Frontal cortex (tissue), 4 donors: Measurements from ENCODE around the gene TUBB4A. TPM values are rescaled to one million over a fixed set of nuclear protein-coding genes. Genes with fewer than 3 reads are reported as not detected.
"Not testable (repeated sequence)": the region's sequence is repeated elsewhere in the genome, so short reads cannot be mapped to it uniquely, and the experiment has no call there.

Experiments
- DNase-seq, 2 donors: peaks; one replicate each; pipeline ENCODE4 v3.0.0; 2012; ENCODE audit warnings: low spot score in 2 of 2
- FAIRE-seq: peaks from 2 replicates; lab custom pipeline; 2012; peaks lifted over from hg19 to GRCh38; lab: Jason Lieb, UNC
- total RNA-seq: library from RNA; depleted of rRNA; stranded (reverse); fragments of >200 nt; gene quantifications from one replicate; pipeline ENCODE4 v1.2.3, GENCODE V29; 2014
- donor health status: control.
- donor health status: control.
- donor health status: control.

Gene TUBB4A
- total RNA-seq, 1 donor from 2014 or later: 106 TPM

DNA sequence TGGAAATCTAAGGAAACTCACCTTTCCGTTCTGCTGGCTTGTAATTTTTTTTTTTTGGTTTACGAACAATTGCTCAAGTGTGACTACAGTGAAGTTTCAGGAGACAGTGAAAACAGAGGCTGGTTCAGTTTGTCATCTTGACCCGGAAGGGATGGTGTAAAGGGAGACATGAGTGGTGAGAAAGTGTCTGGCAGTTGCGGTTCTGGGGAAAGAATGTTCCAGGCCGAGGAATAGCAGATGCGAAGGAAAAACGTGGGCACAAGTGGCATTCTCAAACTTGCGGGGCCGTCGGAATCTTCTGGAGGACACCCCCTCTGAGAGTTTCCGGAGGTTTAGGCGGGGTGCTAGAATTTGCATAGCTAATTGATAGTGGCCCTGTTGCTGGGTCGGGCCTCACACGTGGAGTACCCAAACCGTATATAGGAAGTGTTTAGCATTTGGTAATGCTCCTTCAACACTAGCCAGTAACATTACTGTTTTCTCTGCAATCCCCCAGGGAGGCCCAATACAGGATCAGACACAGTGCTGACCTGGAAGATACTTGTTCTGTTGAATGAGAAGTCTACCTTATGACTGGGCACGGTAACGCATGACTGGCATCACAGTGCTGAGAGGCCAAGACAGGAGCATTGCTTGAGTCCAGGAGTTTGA lies 25.9 kb upstream of the TUBB4A start:
- no peak for FAIRE-seq
- DNase-seq: no peak

DNA sequence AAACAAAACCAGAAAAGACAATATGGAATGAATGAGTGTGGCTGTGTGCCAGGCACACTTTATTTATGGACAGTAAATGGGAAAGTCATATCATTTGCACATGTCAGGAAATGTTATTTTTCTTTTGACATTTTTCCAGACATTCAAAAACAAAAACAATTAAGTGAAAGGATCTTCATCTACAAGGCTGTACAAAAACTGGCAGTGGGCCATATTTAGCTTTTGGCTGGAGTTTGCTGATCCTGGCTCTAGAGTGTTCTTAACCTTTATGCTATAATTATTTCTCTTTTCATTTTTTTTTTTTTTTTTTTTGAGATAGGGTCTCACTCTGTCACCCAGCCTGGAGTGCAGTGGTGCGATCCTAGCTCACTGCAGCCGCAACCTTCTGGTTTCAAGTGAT lies 22.2 kb upstream of the TUBB4A start:
- no peak for FAIRE-seq
- no peak for DNase-seq

DNA sequence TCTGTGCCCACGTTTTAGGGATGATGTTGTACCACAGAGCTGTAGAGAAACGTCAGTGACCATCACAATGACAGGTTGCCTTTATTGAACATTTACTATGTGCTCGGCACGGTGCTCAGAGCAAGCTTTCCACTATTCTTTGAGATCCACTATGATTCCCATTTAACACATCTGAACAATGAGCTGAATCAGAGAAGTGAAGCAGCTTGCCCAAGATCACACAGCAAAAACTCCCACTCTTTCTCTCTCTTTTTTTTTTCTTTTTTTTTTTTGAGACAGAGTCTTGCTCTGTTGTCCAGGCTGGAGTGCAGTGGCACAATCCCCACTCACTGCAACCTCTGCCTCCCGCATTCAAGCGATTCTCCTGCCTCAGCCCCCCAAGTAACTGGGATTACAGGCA lies 20.6 kb upstream of the TUBB4A start:
- FAIRE-seq (no peak), DNase-seq (no peak)

DNA sequence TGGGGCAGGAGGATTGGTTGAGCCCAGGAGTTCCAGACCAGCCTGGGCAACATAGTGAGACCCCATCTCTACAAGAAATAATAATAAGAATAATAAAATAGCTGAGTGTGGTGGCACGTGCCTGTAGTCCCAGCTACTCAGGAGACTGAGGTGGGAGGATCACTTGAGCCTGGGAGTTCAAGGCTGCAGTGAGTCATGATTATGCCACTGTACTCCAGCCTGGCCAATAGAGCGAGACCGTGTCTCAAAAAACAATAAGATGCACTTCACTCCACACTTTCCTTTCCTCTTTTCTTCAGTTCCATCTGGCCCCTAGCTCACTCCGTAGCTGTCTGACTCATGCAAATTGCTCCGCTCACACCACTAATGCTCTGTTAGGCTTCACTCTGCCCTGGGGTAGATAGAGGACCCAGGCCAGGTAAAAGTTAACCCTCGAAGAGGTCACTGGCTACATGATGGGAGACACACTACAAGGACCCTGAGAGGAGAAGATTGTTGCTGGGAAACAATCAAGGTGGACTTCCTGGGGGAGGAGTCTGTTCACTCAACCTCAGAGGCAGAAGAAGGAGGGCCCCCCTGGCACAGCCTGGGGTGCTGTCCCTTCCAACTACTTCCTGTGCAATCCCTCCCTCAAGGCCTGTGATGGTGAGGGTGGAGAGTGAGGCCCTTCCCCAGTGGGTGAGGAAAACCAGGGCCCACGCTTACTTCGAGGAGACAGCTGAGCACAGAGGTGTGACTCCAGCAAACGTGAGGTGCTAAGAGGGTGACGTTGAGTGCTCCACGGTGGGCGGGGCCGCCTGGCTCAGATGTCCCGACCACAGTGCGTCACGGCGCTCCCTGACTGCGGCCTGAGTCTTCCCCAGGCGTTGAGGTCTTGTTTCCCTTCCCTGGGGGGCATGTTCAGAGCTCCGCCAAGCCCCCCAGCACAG lies 19.9 kb upstream of the TUBB4A start:
- DNase-seq: no peak
- FAIRE-seq: no peak

DNA sequence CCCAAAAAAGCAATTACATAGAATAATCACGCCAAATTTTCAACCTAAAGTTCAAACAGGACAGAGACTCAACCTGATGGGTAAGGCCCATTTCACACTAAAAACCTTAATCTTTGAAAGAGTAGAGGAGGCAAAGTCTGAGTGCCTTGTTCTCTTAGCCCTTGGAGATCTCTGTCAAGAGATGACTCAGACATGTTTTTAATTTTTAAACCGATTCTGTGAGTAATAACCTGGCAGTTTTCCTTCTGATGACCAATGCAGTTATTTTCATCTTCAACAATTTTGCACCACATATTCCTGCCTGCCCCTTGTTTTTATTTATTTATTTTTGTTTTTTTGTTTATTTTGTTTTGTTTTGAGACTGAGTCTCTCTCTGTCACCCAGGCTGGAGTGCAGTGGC lies 17.2 kb upstream of the TUBB4A start:
- FAIRE-seq (no peak), DNase-seq (no peak)

DNA sequence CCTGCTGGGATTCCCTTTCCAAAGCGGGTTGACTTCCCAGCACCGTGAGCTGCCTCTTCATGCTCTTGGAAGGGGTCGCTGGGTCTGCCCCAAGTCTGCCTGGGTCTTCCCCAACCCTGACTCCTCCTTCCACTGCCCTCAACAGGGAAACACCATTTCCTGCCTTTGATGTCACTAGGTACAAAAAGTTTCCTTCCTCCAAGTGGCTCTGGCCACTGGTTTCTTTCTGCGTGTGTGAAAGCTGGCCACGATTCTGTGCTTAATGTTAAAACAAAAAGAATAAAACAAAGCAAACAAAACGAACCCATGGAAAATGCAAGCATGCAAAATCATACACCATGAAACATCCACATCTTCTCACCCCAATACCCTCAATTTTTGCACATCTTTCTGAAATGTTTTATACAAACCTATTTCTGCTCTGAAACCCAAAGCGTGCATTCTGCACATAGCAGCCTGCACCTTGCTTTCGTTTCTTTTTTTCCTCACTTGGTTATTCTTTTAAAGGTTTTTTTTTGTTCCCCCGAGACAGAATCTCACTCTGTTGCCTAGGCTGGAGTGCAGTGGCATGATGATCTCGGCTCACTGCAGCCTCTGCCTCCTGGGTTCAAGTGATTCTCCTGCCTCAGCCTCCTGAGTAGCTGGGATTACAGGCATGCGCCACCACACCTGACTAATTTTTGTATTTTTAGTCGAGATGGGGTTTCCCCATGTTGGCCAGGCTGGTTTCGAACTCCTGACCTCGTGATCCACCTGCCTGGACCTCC lies 16.2 kb upstream of the TUBB4A start:
- FAIRE-seq: no peak
- peak in 1 of 2 donors; percentile 19 for DNase-seq

DNA sequence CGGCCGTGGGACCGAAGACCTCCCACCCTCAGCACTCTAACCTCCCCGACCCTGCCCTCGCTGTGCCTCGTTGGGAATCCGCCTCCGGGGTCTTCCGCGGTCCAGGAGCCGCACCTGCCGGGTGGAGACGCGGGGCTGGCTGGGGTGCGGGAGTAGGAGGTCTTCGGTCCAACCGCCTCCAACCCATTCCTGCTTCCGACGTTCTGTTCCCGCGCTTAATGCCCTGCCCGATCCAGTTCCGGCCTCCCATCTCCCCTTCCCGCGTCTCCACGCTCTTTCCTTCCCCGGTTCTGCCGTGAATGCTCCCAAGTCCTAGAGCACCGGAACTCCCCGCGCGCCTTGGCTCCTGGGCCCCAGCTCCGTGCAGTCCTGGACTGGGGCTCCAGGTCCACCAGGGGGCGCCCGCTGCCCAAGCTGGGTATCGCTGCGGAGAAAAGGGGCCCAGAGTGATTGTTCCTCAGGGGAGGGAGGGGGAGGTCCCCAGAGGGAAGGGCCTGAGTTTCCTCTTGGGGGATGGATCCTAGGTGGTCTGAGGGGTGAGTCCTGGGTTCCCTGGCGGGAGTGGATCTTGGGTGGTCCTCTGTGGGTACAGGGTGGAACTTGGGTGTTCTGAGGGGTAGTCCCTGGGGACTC lies 14.7 kb upstream of the TUBB4A start:
- no peak for FAIRE-seq
- peak; percentile 64 to 83 for DNase-seq

DNA sequence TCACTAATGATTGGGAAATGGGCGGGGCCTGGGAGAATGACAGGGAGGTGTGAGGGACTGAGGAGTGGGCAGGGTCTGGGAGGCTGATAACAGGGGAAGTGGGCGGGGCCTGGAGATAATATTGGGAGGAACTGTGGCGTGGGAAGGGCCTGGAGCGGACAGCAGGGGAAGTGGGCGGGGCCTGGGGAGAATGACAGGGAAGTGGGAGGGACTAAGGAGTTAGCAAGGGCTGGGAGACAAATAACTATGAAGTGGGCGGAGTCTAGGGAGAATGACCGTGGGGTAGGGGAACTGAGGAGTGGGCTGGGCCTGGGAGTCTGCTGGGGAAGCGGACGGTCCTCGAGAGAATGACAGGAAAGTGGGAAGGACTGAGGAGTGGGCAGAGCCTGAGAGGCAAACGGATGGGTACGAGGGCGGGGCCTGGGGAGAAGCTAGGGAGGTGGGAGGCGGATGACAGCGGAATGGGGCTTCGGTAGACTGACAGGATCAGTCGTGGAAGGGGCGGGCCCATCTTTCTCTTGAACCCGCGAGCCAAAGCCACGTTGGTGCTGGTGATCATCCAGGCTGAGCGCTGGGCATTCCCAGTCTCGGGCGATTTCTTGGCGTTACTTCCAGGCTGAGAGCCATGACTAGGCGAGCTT lies 14.0 kb upstream of the TUBB4A start:
- FAIRE-seq (no peak), DNase-seq (peak; percentile 83 to 93)

DNA sequence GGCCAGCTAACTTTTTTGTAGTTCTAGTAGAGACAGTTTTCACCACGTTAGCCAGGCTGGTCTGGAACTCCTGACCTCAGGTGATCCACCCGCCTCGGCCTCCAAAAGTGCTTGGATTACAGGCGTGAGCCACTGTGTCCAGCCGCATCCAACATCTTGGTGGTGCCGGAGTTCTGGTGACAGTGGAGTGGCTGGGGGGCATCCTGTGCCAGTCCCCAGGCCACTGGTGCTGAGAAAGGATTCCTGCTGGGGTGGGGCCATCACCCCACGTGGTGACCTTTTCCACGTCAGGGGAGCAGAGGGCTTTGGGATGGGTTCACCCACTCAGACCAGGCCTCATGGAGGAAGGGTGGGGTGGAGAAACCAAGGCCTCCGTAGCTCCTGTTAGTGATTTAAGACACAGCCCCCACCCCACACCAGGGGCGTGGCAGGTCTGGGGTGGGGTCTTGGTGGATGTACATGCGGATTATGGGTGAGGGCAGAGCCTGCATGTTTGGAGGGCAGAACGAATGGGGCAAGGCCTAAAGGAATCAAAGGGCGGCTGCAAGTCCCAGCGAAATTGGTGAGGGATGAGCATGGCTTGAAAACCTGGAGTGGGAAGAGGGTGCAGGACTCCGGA lies 12.9 kb upstream of the TUBB4A start:
- FAIRE-seq: no peak
- no peak for DNase-seq

DNA sequence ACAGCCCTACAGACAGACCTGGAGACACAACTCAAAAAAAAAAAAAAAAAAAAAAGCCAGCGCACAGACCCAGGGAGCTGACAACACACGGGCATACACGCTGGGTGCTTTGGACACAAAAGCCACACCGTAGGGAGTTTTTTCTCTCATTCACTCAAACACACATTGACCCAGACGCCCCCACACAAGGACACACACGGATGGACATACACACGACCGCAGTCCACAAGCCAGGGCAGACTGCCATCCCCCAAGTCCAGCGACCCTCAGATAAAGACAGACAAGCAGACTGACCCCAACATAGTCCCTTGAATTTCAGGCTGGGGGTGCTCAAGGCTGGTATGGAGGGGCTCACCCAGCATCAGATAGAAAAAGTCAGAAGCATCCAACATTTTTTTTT lies 12.0 kb upstream of the TUBB4A start:
- DNase-seq (no peak), FAIRE-seq (no peak)

DNA sequence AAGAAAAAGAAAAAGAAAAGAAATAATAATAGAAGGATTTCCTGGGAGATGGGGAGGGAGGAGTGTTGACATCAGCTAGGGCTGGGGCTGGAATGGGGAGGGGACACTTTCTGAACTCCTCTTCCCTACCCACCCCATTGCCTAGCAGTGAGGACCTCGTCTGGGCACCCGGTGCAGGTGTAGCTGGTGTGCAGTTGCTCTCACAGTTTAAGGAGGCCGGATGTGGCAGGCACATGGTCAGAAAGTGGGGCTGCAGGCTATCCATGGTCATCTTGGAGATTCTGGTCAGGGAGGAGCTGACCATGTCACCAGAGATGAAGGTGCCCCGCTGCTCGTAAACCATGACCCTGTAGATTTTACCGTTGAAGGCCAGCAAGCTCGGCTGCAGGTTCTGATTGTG lies 8.5 kb upstream of the TUBB4A start:
- DNase-seq (no peak), FAIRE-seq (no peak)

DNA sequence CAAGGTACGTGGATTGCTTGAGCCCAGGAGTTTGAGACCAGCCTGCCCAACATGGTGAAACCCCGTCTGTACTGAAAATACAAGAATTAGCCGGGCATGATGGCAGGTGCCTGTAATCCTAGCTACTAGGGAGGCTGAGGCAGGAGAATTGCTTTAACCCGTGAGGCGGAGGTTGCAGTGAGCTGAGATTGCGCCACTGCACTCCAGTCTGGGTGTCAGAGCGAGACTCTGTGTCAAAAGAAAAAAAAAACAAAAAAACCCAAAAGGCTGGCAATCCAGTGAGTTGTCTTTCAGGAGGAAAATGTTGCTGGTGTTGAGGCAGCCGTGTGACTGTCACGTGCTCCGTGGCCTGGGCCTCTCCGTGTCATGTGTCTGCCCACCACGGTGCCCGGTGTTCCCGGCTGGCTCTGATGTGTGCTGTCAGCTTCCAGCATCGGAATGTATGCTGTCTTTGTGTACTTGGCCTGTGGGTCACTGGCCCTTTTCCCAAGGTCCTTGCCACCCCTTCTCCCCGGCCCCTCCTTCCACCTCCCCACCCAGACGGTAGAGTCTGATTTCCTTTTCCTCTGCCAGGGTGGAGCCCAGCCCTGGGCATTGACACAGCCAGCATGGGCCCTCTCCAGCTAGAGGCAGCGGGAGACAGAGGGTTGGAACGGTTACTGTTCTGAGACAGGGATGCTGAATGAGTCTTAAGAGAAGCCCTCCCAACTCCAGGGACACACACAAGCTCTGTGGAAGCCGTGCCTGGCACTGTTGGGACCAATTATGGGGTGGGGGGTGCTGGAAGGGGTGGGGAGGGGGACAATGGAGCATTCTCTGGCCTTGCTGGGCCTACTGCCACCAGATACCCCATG lies 7.2 kb upstream of the TUBB4A start:
- DNase-seq (peak in 1 of 2 donors; percentile 70), FAIRE-seq (no peak)

DNA sequence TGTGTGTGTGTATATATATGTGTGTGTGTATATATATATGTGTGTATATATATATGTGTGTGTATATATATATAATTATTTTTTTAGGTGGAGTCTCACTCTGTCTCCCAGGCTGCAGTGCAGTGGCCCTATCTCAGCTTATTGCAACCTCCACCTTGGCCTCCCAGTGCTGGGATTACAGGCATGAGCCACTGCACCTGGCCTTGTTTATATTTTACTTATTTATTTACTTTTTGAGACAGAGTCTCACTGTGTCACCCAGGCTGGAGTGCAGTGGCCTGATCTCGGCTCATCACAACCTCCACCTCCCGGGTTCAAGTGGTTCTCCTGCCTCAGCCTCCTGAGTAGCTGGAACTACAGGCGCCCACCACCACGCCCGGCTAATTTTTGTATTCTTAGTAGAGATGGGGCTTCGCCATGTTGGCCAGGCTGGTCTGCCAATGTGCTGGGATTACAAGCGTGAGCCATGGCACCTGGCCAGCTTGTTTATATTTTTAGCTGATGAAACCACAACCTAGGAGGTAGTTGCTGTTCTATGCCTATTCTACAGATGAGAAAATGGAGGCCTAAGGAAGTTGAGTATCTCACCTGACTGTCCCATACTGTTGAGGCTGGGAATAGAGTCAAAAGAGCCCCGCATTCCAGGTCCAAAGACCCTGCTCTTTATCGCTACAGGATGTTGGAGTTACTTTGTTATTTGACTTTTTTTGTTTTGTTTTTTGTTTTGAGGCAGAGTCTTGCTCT lies 6.1 kb upstream of the TUBB4A start:
- FAIRE-seq, DNase-seq: not testable (repeated sequence)

DNA sequence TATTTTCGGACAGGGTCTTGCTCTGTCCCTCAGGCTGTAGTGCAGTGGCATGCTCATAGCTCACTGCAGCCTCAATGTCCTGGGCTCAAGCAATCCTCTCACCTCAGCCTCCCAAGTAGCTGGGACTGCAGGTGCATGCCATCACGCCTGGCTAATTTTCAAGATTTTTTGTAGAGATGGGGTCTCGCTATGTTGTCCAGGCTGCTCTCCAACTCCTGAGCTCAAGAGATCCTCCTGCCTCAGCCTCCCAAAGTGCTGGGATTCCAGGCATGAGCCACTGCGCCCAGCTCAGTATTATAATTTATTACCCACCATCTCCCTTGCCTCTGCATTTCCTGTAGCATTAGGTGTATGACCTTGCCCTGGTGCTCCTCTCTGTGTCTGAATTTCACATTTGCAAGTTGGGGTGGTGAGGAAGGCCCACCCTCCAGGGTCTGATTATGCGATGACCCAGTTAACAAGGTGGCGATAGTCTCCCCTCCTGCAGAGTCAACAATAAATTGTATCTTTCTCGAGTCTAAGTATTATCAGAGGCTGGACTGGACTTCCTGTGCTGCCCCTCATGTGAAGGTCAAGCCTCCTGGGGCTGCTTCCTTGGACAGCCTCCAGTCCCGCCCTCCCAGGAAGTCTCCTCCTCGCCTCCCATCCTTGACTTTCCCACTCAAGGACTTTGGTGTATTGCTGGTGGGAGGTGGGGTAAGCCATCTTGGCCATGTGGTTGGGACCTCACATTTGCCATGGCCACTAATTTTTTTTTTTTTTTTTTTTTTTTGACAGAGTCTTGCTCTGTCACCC lies 1.5 kb upstream of the TUBB4A start:
- DNase-seq (no peak), FAIRE-seq (no peak)

DNA sequence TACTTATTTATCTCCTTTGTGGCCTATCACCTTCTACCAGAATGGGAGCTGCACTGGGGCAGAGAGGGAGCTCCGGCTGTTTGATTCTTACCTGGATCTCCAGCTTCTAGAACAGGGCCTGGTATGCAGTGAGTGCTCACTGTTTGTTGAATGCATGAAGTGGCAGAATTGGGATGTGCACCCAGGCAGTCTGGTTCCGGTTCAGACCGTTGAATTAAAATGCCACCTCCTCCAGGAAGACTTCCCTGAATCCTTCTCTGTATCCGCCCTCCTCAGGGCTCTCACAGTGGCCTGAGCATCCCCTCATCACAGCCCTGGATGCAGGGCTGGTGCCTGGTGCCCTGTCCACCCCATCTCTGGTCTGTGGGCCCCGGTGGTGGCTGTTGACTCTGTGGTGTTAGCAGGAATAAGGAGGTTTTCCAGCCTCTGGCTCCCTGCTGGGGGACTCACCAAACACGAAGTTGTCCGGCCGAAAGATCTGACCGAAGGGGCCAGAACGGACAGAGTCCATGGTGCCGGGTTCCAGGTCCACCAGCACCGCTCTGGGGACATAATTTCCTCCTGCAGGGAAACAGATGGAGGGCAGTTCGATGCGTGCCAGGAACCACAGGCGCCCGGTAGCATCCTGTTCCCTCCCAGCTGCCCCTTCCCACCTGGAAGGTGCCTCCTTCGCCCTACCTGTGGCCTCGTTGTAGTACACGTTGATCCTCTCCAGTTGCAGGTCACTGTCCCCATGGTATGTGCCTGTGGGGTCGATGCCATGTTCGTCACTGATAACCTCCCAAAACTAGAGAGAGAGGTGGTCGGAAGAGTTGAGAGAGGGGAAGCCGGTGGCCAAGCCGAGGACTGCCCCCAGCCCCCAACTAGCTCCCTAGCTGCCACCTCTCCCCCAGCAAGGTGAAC lies 1.0 kb downstream of the TUBB4A start:
- FAIRE-seq (no peak), DNase-seq (no peak)
